Nephron progenitor cell (in vitro differentiated cells): Measurements from ENCODE around the gene USP7.
A peak's percentile ranks its signal among the peaks of the same experiment; 100 is the strongest.

Experiments used
- DNase-seq: peaks from one replicate; pipeline ENCODE4 v3.0.0; 2021
- H3K27ac Mint-ChIP-seq: 2 replicates; pipeline ENCODE4 v1.8.0; 2021; ENCODE audit warnings: mild to moderate bottlenecking, moderate library complexity, mixed read lengths
- H3K27me3 Mint-ChIP-seq: 2 replicates; pipeline ENCODE4 v1.8.0; 2021; ENCODE audit warnings: mild to moderate bottlenecking, low read depth, mixed read lengths; ENCODE audit not compliant: poor library complexity
- H3K36me3 Mint-ChIP-seq: 2 replicates; pipeline ENCODE4 v1.8.0; 2021; ENCODE audit warnings: low read depth, mixed read lengths
- H3K4me1 Mint-ChIP-seq: 2 replicates; pipeline ENCODE4 v1.8.0; 2021; ENCODE audit warnings: mixed read lengths
- H3K4me3 Mint-ChIP-seq: 2 replicates; pipeline ENCODE4 v1.8.0; 2021; ENCODE audit warnings: mild to moderate bottlenecking, moderate library complexity, mixed read lengths
- H3K9me3 Mint-ChIP-seq: 2 replicates; pipeline ENCODE4 v1.8.0; 2021; ENCODE audit warnings: mild to moderate bottlenecking, moderate library complexity, mixed read lengths
- CTCF ChIP-seq: fragments of 200-600 bp; sonication (generic); IDR thresholded peaks from 2 replicates; pipeline ENCODE4 v1.5.0; 2021; ENCODE audit warnings: antibody characterized with exemption

The USP7 gene

DNA sequence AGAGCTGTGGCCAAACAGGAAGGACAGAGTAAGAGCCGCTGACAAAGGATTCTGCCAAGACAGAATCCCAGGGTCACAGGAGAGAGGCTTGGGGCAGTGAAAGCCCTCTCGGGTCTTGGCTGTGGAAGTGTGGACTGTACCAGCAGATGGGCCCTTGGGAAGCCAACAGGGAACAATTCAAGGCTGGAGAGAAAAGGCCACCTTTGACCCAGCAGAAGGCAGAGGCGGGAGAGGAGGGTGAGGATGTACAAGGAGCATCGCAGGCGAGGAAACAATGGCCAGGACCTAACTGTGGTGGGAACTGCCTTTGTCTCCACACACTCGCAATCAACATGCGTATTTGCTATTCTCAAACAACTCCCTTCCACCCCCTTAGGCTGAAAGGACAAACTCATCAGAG, 110.6 kb downstream of the USP7 start:
- Mint-ChIP-seq H3K36me3 (peaks cover 56% of the 10 kb centered on the region), H3K27me3 (peaks cover 5% of the 10 kb centered on the region), H3K4me1 (peaks cover 23% of the 10 kb centered on the region), H3K9me3 (no peaks in the 10 kb centered on the region), H3K27ac (peak overlapping the region; percentile 95), H3K4me3 (no peak overlapping the region)
- no peak for DNase-seq
- TF ChIP-seq CTCF, result no peak

- Mint-ChIP-seq H3K9me3 (no peaks in the 10 kb centered on the region), H3K27ac (peak overlapping the region; percentile 95), H3K27me3 (peaks cover 5% of the 10 kb centered on the region), H3K4me3 (no peak overlapping the region), H3K4me1 (peaks cover 26% of the 10 kb centered on the region), H3K36me3 (peaks cover 49% of the 10 kb centered on the region)
- no peak for DNase-seq
- TF ChIP-seq CTCF, result no peak
Observed at GRCh38 chr16:8852534-8852933, 111.2 kb downstream of the USP7 start.

DNA sequence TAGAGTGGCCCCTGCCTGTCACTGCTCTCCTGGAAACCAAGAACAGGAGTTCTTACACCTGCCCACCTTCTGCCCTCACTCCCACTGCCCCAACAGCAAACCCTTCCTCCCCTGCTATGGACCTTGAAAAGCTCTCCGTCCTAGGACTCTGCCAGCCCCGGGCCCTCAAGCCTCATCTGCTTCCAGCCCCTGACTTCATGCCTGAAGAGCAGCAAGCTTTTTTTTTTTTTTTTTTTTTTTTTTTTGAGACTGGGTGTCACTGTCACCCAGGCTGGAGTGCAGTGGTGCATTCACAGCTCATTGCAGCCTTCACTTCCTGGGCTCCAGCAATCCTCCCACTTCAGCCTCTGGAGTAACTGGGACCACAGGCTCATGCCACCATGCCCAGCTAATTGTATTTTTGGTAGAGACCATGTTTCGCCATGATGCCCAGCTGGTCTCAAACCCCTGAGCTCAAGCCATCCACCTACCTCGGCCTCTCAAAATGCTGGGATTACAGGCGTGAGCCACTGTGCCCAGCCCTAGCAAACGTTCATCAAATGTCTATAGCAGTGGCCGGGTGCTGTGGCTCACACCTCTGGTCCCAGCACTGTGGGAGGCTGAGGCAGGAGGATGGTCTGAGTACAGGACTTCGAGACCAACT, 111.8 kb downstream of the USP7 start:
- DNase-seq, result no peak
- TF ChIP-seq CTCF, result no peak
- Mint-ChIP-seq H3K27ac (peak overlapping the region; percentile 68), H3K36me3 (peaks cover 43% of the 10 kb centered on the region), H3K27me3 (peaks cover 5% of the 10 kb centered on the region), H3K9me3 (no peaks in the 10 kb centered on the region), H3K4me1 (peaks cover 31% of the 10 kb centered on the region), H3K4me3 (peak overlapping the region; percentile 5)

- Mint-ChIP-seq H3K27ac (peak overlapping the region; percentile 85), H3K36me3 (peaks cover 39% of the 10 kb centered on the region), H3K9me3 (no peaks in the 10 kb centered on the region), H3K4me1 (peaks cover 33% of the 10 kb centered on the region), H3K4me3 (no peak overlapping the region), H3K27me3 (peaks cover 5% of the 10 kb centered on the region)
- no peak for TF ChIP-seq CTCF
- no peak for DNase-seq
Observed at GRCh38 chr16:8850279-8850885, 113.3 kb downstream of the USP7 start.

DNA sequence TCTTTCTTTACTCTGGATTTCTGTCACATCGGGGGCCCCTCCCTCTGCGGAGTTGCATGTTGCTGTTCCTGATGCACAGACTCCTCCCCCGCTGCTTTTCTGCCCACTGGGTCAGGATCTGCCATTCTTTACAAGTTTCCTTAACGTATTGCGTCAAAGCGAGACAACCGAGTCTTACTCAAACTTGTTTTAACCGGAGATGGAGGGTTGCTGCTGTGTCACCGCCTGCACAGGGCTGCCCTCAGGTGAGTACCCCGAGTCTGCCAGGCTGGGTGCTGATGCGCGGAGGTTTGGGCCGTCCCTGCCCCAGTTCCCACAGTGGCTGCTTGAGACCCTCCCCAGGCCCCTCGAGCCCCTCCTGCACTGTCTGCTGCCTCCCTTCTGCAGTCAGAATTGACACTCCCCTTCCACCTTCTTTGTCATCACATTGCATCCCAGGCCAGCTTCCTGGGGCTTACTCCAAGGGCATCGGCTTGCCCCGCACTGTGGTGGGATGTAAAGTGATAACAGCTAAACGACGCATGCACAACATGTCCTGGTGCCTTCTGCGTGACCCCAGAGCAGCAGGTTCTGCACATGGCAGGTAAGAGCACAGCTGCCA, 114.2 kb downstream of the USP7 start:
- TF ChIP-seq CTCF, result no peak
- Mint-ChIP-seq H3K9me3 (no peaks in the 10 kb centered on the region), H3K27me3 (peaks cover 5% of the 10 kb centered on the region), H3K36me3 (peaks cover 41% of the 10 kb centered on the region), H3K4me3 (no peak overlapping the region), H3K4me1 (peaks cover 41% of the 10 kb centered on the region), H3K27ac (peak overlapping the region; percentile 98)
- DNase-seq, result no peak
